ENCODE measurements around the gene XRCC4. TPM values are rescaled to one million over a fixed set of nuclear protein-coding genes. Genes with fewer than 3 reads are reported as not detected.

Gene XRCC4
- total and polyA plus RNA-seq, 2 of the 13 experiments (the other 11 are each of a cell fraction or from before 2014, with no cell fraction given): 2.8 to 12.6 TPM

DNA sequence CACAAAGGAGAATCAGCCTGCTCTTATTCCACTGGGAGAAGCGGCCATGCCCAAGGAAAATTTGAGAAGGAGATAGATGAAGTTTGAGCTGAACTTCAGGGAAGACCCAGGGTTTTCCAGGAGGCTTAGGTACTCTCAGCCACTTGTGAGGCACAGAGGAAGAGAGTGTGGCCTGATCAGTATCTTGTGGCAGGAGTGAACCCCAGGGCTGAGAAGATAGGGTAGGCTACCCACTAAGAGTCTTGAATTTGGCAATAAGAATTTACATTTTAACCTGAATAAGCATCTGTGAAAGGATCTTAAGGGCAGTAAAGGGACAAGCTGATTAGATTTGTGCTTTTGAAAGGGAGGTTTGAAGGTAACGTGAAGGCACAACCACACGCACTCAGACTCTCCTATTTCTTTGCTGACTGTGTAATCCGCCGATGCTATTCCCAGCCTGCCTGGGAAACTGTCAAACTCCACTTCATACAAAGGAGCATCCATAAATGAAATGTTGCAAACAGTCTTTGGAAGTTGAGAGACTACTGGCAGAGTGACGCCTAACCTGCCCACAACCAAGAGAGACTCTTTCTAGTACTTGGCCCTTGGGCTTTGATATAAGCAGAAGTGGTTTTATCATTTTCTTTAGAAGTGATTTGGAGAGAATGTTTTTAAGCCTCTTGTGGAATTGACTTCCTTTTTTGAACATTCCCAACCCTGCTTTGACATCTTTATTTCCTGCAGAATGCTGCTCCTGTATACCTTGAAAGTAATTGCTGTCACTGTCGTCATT, 286.0 kb downstream of the XRCC4 start:
- FAIRE-seq (no peak), ATAC-seq (no peak), DNase-seq (ENCODE audit: low spot score) (no peak)
- intact Hi-C loops (cut with micrococcal nuclease; ENCODE audit: unreplicated experiment) (no loop called here), in situ Hi-C loops (cut with HindIII; ENCODE audit: extremely low pct_ligation_motif_present, low pct_unique_long_range_greater_than_20kb) (no loop called here)
- Histone ChIP-seq H2AFZ (ENCODE audit: low read length) (no peak overlapping the region), H3K79me2 (ENCODE audit: insufficient read depth, low read length) (no peaks in the 10 kb centered on the region), H3K27ac (ENCODE audit: extremely low read length, insufficient read depth, low read length) (no peak overlapping the region), H3K9me3 (ENCODE audit: low read length) (peaks cover 4% of the 10 kb centered on the region), H3K4me2 (ENCODE audit: low read depth, low read length) (no peak overlapping the region), H3K4me3 (replicated peaks in 1 of 3; ENCODE audit: insufficient read depth in 1 of 3, low read depth in 2 of 3, low read length in 3 of 3) (no peak overlapping the region), H3K27me3 (ENCODE audit: control insufficient read depth in 1 of 2, insufficient read depth in 2 of 2, low read length in 2 of 2) (no peaks in the 10 kb centered on the region), H3K4me1 (ENCODE audit: insufficient read depth, low read length) (no peaks in the 10 kb centered on the region), H3K9ac (ENCODE audit: insufficient read depth, low read depth, low read length) (no peak overlapping the region), H4K20me1 (ENCODE audit: insufficient read depth, low read length) (no peaks in the 10 kb centered on the region), H3K36me3 (replicated peaks in 1 of 2; ENCODE audit: control insufficient read depth in 1 of 2, insufficient read depth in 2 of 2, low read length in 2 of 2) (no peaks in the 10 kb centered on the region)
- BruUV-seq (replicated peaks): no TSS peak
- TF ChIP-seq THYN1 (CRISPR knock-in tag; IDR thresholded peaks at IDR 0.05; ENCODE audit: borderline replicate concordance, low read depth) (no peak), NFE2L2 (IDR thresholded peaks at IDR 0.05; ENCODE audit: low read length) (no peak), ZFY (CRISPR knock-in tag; IDR thresholded peaks at IDR 0.05) (no peak), ZNF232 (CRISPR knock-in tag; IDR thresholded peaks at IDR 0.05; ENCODE audit: borderline replicate concordance) (no peak), ZNF773 (CRISPR knock-in tag; IDR thresholded peaks at IDR 0.05; ENCODE audit: borderline replicate concordance) (no peak), NFIB (CRISPR knock-in tag; IDR thresholded peaks at IDR 0.05; ENCODE audit: borderline replicate concordance) (no peak), CREM (IDR thresholded peaks at IDR 0.05) (no peak), CREM (CRISPR knock-in tag; IDR thresholded peaks at IDR 0.05) (no peak), MED1 (CRISPR knock-in tag; IDR thresholded peaks at IDR 0.05) (no peak)
- TF ChIP-seq, protein P1, sequence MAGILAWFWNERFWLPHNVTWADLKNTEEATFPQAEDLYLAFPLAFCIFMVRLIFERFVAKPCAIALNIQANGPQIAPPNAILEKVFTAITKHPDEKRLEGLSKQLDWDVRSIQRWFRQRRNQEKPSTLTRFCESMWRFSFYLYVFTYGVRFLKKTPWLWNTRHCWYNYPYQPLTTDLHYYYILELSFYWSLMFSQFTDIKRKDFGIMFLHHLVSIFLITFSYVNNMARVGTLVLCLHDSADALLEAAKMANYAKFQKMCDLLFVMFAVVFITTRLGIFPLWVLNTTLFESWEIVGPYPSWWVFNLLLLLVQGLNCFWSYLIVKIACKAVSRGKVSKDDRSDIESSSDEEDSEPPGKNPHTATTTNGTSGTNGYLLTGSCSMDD (CRISPR knock-in tag; IDR thresholded peaks at IDR 0.05): no peak
- TF ChIP-seq, protein P2, sequence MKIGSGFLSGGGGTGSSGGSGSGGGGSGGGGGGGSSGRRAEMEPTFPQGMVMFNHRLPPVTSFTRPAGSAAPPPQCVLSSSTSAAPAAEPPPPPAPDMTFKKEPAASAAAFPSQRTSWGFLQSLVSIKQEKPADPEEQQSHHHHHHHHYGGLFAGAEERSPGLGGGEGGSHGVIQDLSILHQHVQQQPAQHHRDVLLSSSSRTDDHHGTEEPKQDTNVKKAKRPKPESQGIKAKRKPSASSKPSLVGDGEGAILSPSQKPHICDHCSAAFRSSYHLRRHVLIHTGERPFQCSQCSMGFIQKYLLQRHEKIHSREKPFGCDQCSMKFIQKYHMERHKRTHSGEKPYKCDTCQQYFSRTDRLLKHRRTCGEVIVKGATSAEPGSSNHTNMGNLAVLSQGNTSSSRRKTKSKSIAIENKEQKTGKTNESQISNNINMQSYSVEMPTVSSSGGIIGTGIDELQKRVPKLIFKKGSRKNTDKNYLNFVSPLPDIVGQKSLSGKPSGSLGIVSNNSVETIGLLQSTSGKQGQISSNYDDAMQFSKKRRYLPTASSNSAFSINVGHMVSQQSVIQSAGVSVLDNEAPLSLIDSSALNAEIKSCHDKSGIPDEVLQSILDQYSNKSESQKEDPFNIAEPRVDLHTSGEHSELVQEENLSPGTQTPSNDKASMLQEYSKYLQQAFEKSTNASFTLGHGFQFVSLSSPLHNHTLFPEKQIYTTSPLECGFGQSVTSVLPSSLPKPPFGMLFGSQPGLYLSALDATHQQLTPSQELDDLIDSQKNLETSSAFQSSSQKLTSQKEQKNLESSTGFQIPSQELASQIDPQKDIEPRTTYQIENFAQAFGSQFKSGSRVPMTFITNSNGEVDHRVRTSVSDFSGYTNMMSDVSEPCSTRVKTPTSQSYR (CRISPR knock-in tag; IDR thresholded peaks at IDR 0.05; ENCODE audit: borderline replicate concordance): no peak
- POLR2A ChIA-PET: no interaction called here
- WGBS (ENCODE audit: low lambda C conversion rate): 42% methylated on average over 7 of the region's 7 CpGs
- CTCF ChIA-PET (ENCODE audit: low intra/inter-chr PET ratio, low total read pairs): no interaction called here
